ENCODE measurements around the gene CCL5.

Gene CCL5

DNA sequence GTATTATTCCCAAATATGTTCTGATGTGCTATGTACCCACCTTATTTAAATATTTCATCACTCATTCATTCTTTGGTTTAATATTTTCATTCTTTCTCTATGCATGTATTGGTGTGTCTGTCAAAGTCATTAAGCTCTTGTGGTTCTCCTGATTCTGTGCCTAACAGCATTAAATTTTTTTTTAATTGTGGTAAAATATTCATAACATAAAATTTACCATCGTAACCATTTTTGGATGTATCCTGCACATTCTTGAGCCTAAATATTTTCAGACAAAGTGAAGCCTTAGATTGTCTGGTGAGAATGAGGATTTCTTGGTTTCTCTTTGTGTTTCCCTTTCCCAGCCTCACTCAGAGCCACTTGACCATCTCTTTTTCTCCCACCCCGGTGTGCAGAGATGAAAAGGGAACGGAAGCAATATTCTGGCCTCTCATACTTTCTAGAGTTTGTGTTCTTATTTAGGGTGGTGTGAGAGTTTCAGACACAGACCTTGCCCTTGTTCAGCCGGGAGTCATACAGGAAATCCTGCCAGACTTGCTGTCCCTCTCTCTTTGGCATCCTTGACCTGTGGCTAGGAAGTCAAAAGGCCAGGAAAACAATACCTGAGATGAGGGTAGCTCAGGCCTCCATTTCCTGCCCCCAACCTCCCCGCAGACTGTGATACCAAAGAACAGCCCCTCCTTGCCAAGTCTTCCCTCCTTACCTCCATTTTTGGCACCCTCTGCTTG lies 4.9 kb downstream of the CCL5 start:
- H3K27ac ChIP-seq: no peak overlapping the region
- TF ChIP-seq, protein P1, sequence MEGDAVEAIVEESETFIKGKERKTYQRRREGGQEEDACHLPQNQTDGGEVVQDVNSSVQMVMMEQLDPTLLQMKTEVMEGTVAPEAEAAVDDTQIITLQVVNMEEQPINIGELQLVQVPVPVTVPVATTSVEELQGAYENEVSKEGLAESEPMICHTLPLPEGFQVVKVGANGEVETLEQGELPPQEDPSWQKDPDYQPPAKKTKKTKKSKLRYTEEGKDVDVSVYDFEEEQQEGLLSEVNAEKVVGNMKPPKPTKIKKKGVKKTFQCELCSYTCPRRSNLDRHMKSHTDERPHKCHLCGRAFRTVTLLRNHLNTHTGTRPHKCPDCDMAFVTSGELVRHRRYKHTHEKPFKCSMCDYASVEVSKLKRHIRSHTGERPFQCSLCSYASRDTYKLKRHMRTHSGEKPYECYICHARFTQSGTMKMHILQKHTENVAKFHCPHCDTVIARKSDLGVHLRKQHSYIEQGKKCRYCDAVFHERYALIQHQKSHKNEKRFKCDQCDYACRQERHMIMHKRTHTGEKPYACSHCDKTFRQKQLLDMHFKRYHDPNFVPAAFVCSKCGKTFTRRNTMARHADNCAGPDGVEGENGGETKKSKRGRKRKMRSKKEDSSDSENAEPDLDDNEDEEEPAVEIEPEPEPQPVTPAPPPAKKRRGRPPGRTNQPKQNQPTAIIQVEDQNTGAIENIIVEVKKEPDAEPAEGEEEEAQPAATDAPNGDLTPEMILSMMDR (conservative IDR thresholded peaks at IDR 0.05): no peak

DNA sequence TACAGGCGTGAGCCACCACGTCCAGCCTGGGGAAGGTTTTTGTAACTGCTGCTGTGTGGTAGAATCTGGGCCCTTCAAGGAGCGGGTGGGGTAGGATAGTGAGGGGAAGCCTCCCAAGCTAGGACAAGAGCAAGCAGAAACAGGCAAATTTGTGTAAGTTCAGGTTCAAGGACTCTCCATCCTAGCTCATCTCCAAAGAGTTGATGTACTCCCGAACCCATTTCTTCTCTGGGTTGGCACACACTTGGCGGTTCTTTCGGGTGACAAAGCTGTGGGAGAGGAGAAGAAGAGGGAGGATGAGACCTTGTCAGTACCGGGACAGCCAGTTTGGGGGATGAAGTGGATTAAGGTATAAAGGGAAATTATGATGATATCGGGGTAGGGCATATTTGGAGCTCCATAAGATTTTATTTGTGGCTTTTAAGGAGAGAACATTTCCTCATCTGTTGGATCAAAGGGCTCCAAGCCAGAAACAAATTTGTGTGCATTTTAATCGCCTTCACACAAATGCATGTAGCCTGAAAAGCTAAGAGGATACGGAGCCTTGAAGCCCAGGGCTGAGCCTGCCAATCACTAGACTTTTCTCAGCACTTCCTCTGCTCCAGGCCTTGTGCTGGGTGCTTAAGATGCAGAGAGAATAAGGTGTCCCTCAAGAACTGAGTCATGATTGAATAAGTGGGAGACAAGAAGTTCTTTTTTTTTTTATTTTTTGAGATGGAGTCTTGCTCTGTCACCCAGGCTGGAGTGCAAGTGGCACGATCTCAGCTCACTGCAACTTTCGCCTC lies 7.8 kb downstream of the CCL5 start:
- H3K27ac ChIP-seq: no peak overlapping the region
- TF ChIP-seq, protein P1 (conservative IDR thresholded peaks at IDR 0.05): no peak

GRCh38 chr17:35870906-35871819 lies 9.0 kb downstream of the CCL5 start:
- no peak overlapping the region for H3K27ac ChIP-seq
- TF ChIP-seq, protein P1 (conservative IDR thresholded peaks at IDR 0.05): no peak

DNA sequence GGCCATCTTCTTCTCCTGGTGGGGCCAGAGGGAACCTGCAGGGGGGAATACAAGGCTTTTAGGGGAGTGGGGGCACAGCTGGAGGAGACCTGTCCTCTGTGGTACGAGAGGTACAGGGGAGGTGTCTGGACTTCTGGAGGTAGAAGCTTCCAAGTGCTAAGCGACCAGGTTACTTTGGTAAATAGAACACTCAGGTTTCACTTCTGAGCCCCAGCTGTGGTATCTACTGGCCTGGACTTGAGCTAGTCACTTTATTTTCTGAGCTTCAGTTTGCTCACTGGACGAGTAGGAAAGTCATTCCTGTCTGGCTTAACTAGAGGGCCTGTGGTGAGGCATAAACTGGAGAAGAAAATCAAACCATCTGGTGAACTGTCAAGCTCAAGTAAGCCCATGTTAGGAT lies 11.4 kb downstream of the CCL5 start, which contains the start of gene HEATR9:
Gene HEATR9 (minus strand): TSS at position 155 of the 400 bp plus-strand sequence. CDS start 149 bp downstream, at position 6.
- TF ChIP-seq, protein P1 (conservative IDR thresholded peaks at IDR 0.05): no peak
- no peak within 1 kb of the TSS for H3K27ac ChIP-seq

GRCh38 chr17:35867574-35867973 lies 12.6 kb downstream of the CCL5 start:
- H3K27ac ChIP-seq: no peak overlapping the region
- TF ChIP-seq, protein P1 (conservative IDR thresholded peaks at IDR 0.05): no peak

GRCh38 chr17:35866341-35866950 lies 13.7 kb downstream of the CCL5 start:
- TF ChIP-seq, protein P1 (conservative IDR thresholded peaks at IDR 0.05): no peak
- H3K27ac ChIP-seq: no peak overlapping the region
